SK-N-SH (cell line): ENCODE measurements around the gene MBP. TPM values are rescaled to one million over a fixed set of nuclear protein-coding genes. Genes with fewer than 3 reads are reported as not detected.

Experiments
- CTCF ChIA-PET: fragments of 300-600, 350-600 bp; formaldehyde crosslinking; extraction: SDS; loops from one replicate; lab custom pipeline; 2021; lab: Yijun Ruan, JAX
- POLR2A ChIA-PET: fragments of 350-600 bp; sonication (Branson Sonifier 250); formaldehyde crosslinking; extraction: SDS; loops from one replicate; lab custom pipeline; 2020; ENCODE audit warnings: antibody characterized with exemption, inconsistent platforms; lab: Yijun Ruan, JAX
- DNase-seq: peaks from one replicate; pipeline ENCODE4 v3.0.0; 2012
- H2AFZ ChIP-seq: fragments of 200-600 bp; sonication (generic); 2 replicates; pipeline ENCODE4 v1.8.1; 2016; ENCODE audit warnings: antibody characterized with exemption, mild to moderate bottlenecking, low read depth
- H3F3A ChIP-seq: fragments of 200-600 bp; sonication (generic); replicated peaks from 2 replicates; pipeline ENCODE3; 2016; ENCODE audit warnings: antibody characterized with exemption, mild to moderate bottlenecking; ENCODE audit not compliant: insufficient read depth
- H3K27ac ChIP-seq, 2 experiments: fragments of 200-500 bp in 1 of 2; fragments of 200-600 bp in 1 of 2; sonication (Bioruptor generic) in 1 of 2; sonication (generic), shearing (Covaris generic) in 1 of 2; 2 replicates each; pipeline versions ENCODE4 v1.5.1 to v1.6.1; 2014 to 2016; ENCODE audit warnings: low read depth in 2 of 2, inconsistent platforms in 1 of 2, low read length in 1 of 2, mild to moderate bottlenecking in 1 of 2, mixed read lengths in 1 of 2
- H3K27me3 ChIP-seq: fragments of 200-600 bp; sonication (generic), shearing (Covaris generic); 2 replicates; pipeline ENCODE4 v1.6.1; 2016; ENCODE audit warnings: mixed run types; ENCODE audit not compliant: insufficient read depth
- H3K36me3 ChIP-seq, 2 experiments: fragments of 200-500 bp in 1 of 2; fragments of 200-600 bp in 1 of 2; sonication (Bioruptor generic) in 1 of 2; sonication (generic) in 1 of 2; replicated peaks in 1 of 2; 2 replicates each; pipeline versions ENCODE3 to v1.5.1; 2014 to 2016; ENCODE audit warnings: low read length in 1 of 2, mild to moderate bottlenecking in 1 of 2; ENCODE audit not compliant: insufficient read depth in 2 of 2, control insufficient read depth in 1 of 2
- H3K4me1 ChIP-seq, 2 experiments: fragments of 200-500 bp in 1 of 2; fragments of 200-600 bp in 1 of 2; sonication (Bioruptor generic) in 1 of 2; sonication (generic), shearing (Covaris generic) in 1 of 2; 2 replicates each; pipeline versions ENCODE4 v1.5.1 to v1.6.1; 2014 to 2016; ENCODE audit warnings: low read depth in 1 of 2, low read length in 1 of 2, mixed run types in 1 of 2; ENCODE audit not compliant: insufficient read depth in 2 of 2, control insufficient read depth in 1 of 2
- H3K4me2 ChIP-seq: fragments of 200-600 bp; sonication (generic), shearing (Covaris generic); 2 replicates; pipeline ENCODE4 v1.6.1; 2017; ENCODE audit warnings: mixed run types
- H3K4me3 ChIP-seq, 2 experiments: fragments of 200-500 bp in 1 of 2; fragments of 200-600 bp in 1 of 2; sonication (Bioruptor generic) in 1 of 2; sonication (generic), shearing (Covaris generic) in 1 of 2; 2 replicates each; pipeline versions ENCODE4 v1.5.1 to v1.8.1; 2014 to 2016; ENCODE audit warnings: low read depth in 2 of 2, inconsistent platforms in 1 of 2, low read length in 1 of 2, mild to moderate bottlenecking in 1 of 2, mixed read lengths in 1 of 2, moderate library complexity in 1 of 2
- H3K79me2 ChIP-seq: fragments of 200-600 bp; sonication (generic); 2 replicates; pipeline ENCODE4 v1.8.1; 2017; ENCODE audit warnings: mild to moderate bottlenecking; ENCODE audit not compliant: insufficient read depth
- H3K9ac ChIP-seq: fragments of 200-600 bp; sonication (generic); 2 replicates; pipeline ENCODE4 v1.6.1; 2017; ENCODE audit warnings: mixed run types
- H3K9me2 ChIP-seq: fragments of 200-600 bp; sonication (generic); 2 replicates; pipeline ENCODE4 v1.6.1; 2017; ENCODE audit warnings: mixed run types
- H3K9me3 ChIP-seq: fragments of 200-600 bp; sonication (generic); 2 replicates; pipeline ENCODE4 v1.6.1; 2017; ENCODE audit warnings: mixed run types, mild to moderate bottlenecking, moderate library complexity
- H4K20me1 ChIP-seq: fragments of 200-600 bp; sonication (generic); 2 replicates; pipeline ENCODE4 v1.6.1; 2017; ENCODE audit warnings: mild to moderate bottlenecking, mixed run types; ENCODE audit not compliant: insufficient read depth
- EP300 ChIP-seq, 2 experiments: IDR thresholded peaks; 2 replicates each; pipeline versions ENCODE4 v1.4.0 to v1.6.1; 2012; ENCODE audit warnings: borderline replicate concordance in 1 of 2, low read depth in 1 of 2, low read length in 1 of 2
- EZH2phosphoT487 ChIP-seq: fragments of 200-600 bp; sonication (generic); IDR thresholded peaks from 2 replicates; pipeline ENCODE4 v1.6.1; 2017; ENCODE audit warnings: low read depth, mixed run types, mild to moderate bottlenecking, antibody characterized with exemption, moderate library complexity, borderline replicate concordance
- IRF3 ChIP-seq: fragments of 150-350 bp; IDR thresholded peaks from 2 replicates; pipeline ENCODE4 v1.6.1; 2016; ENCODE audit warnings: mild to moderate bottlenecking, low read depth, low read length
- MXI1 ChIP-seq: IDR thresholded peaks from 2 replicates; pipeline ENCODE4 v1.6.1; 2012; ENCODE audit warnings: mild to moderate bottlenecking, low read depth, low read length, improper control_type of control experiment
- TEAD4 ChIP-seq: IDR thresholded peaks from 2 replicates; pipeline ENCODE4 v1.4.0; 2012; ENCODE audit warnings: mild to moderate bottlenecking, borderline replicate concordance; ENCODE audit not compliant: insufficient read depth
- WGBS: methylation state at CpG from one replicate; pipeline ENCODE4 v1.1.6; 2017; ENCODE audit warnings: low lambda C conversion rate; 5-methylcytosine and 5-hydroxymethylcytosine counted together
- polyA plus RNA-seq, 3 experiments: library from polyadenylated mRNA; depleted of rRNA; stranded (reverse); fragments of >200 nt; gene quantifications; 2 replicates each; pipeline ENCODE4 v1.2.3, GENCODE V29; 2012
- TF ChIP-seq, protein P1 (sequence below): IDR thresholded peaks from 2 replicates; pipeline ENCODE4 v1.4.0; 2012; ENCODE audit warnings: low read depth
- TF ChIP-seq, protein P2 (sequence below): fragments of 150-350 bp; IDR thresholded peaks from 2 replicates; pipeline ENCODE4 v1.6.1; 2017; ENCODE audit warnings: antibody characterized with exemption, low read length, low read depth, borderline replicate concordance
- TF ChIP-seq, protein P3 (sequence below): IDR thresholded peaks from 2 replicates; pipeline ENCODE4 v1.6.1; 2012; ENCODE audit warnings: mild to moderate bottlenecking, low read depth, low read length, moderate library complexity

Gene MBP
- polyA plus RNA-seq, 1 of the 3 experiments (the other 2 are of a cell fraction): 1.6 TPM

DNA sequence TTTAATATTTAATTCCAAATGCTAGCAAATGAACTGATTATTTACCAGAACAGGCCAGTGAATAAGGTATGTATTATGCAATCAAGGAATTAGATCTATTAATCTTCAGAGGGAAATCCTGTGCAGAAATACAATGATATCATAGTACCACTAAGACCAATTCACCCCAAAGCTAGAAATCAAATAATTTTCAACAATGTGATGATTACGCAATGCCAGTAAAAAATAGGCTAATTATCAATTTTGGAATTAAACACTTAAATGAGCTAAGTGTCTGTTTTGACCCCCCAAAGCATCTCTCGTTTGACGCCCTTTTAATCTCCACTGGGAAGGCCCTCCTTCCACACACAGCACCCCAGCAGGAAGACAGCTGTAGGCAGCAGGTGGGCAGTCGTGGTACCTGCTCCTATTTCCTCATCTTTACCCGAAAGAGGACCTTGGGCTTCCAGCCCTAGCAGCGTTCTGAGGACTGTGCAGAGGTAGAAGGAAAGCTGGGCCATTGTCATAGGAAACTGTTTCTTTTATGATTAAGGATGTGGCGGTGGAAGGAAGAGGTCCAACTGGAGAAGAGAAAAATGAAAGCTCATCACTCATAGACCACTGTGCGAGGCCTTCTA lies 84.7 kb downstream of the MBP start:
- no peak for TF ChIP-seq IRF3
- 80% methylated on average over 8 of the region's 8 CpGs for WGBS
- DNase-seq: no peak
- Histone ChIP-seq H3K9me2 (no peaks in the 10 kb centered on the region), H2AFZ (no peak overlapping the region), H4K20me1 (no peaks in the 10 kb centered on the region), H3K4me2 (no peak overlapping the region), H3K27ac (no peak overlapping the region), H3K4me3 (no peak overlapping the region), H3K9ac (no peak overlapping the region), H3K79me2 (no peaks in the 10 kb centered on the region), H3F3A (no peaks in the 10 kb centered on the region), H3K27me3 (no peaks in the 10 kb centered on the region), H3K4me1 (no peaks in the 10 kb centered on the region), H3K9me3 (no peaks in the 10 kb centered on the region), H3K36me3 (no peaks in the 10 kb centered on the region)
- ChIA-PET POLR2A (no interaction called here), CTCF (interaction anchor here (0.8 to 2.7 kb wide), 3 partner anchors 13 to 64 kb away, joined by 3 to 8 read pairs (median 3); no protein-coding TSS in a partner anchor)

GRCh38 chr18:77046994-77047393 lies 85.6 kb downstream of the MBP start:
- POLR2A ChIA-PET: no interaction called here
- Histone ChIP-seq H3K9me3 (no peaks in the 10 kb centered on the region), H3K9ac (no peak overlapping the region), H3K27me3 (no peaks in the 10 kb centered on the region), H3K36me3 (no peaks in the 10 kb centered on the region), H3K9me2 (no peaks in the 10 kb centered on the region), H4K20me1 (no peaks in the 10 kb centered on the region), H3K27ac (no peak overlapping the region), H3K4me3 (no peak overlapping the region), H2AFZ (no peak overlapping the region), H3K4me1 (no peaks in the 10 kb centered on the region), H3F3A (no peaks in the 10 kb centered on the region), H3K79me2 (no peaks in the 10 kb centered on the region), H3K4me2 (no peak overlapping the region)
- WGBS: 92% methylated on average over 16 of the region's 17 CpGs
- CTCF ChIA-PET: interaction anchor here (0.9 to 2.7 kb wide), 3 partner anchors 46 to 165 kb away, joined by 3 to 8 read pairs (median 5); no protein-coding TSS in a partner anchor
- no peak for DNase-seq
- TF ChIP-seq, protein P1, sequence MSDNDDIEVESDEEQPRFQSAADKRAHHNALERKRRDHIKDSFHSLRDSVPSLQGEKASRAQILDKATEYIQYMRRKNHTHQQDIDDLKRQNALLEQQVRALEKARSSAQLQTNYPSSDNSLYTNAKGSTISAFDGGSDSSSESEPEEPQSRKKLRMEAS: no peak
- TF ChIP-seq, protein P2, sequence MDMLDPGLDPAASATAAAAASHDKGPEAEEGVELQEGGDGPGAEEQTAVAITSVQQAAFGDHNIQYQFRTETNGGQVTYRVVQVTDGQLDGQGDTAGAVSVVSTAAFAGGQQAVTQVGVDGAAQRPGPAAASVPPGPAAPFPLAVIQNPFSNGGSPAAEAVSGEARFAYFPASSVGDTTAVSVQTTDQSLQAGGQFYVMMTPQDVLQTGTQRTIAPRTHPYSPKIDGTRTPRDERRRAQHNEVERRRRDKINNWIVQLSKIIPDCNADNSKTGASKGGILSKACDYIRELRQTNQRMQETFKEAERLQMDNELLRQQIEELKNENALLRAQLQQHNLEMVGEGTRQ: no peak
- TF ChIP-seq EZH2phosphoT487: no peak
- TF ChIP-seq EP300 (IDR thresholded peaks at IDR 0.05; ENCODE audit: borderline replicate concordance in 1 of 2, low read depth in 1 of 2, low read length in 1 of 2): no peak
- TF ChIP-seq MXI1: no peak
- TF ChIP-seq, protein P3, sequence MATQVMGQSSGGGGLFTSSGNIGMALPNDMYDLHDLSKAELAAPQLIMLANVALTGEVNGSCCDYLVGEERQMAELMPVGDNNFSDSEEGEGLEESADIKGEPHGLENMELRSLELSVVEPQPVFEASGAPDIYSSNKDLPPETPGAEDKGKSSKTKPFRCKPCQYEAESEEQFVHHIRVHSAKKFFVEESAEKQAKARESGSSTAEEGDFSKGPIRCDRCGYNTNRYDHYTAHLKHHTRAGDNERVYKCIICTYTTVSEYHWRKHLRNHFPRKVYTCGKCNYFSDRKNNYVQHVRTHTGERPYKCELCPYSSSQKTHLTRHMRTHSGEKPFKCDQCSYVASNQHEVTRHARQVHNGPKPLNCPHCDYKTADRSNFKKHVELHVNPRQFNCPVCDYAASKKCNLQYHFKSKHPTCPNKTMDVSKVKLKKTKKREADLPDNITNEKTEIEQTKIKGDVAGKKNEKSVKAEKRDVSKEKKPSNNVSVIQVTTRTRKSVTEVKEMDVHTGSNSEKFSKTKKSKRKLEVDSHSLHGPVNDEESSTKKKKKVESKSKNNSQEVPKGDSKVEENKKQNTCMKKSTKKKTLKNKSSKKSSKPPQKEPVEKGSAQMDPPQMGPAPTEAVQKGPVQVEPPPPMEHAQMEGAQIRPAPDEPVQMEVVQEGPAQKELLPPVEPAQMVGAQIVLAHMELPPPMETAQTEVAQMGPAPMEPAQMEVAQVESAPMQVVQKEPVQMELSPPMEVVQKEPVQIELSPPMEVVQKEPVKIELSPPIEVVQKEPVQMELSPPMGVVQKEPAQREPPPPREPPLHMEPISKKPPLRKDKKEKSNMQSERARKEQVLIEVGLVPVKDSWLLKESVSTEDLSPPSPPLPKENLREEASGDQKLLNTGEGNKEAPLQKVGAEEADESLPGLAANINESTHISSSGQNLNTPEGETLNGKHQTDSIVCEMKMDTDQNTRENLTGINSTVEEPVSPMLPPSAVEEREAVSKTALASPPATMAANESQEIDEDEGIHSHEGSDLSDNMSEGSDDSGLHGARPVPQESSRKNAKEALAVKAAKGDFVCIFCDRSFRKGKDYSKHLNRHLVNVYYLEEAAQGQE: no peak
- TF ChIP-seq TEAD4: no peak
